ENCODE results near the gene LIN7C.

- TF ChIP-seq EZH2 (IDR thresholded peaks at IDR 0.05; ENCODE audit: borderline replicate concordance, insufficient read depth, low read depth, low read length, poor library complexity, severe bottlenecking) (no peak), CTCF (IDR thresholded peaks at IDR 0.05) (no peak)
Measured at GRCh38 chr11:27512238-27512637, 5.7 kb upstream of the LIN7C start.
